IMR-90 (cell line): Measurements from ENCODE around the gene C19orf85. TPM values are rescaled to one million over a fixed set of nuclear protein-coding genes. Genes with fewer than 3 reads are reported as not detected.
A peak's percentile ranks its signal among the peaks of the same experiment; 100 is the strongest.

Source experiments
- ATAC-seq: fragments of 200-7000 bp; cut with Tn5 transposase; 2 replicates; pipeline ENCODE4 v1.9.1; 2020; ENCODE audit warnings: low read depth, mild to moderate bottlenecking, moderate library complexity
- BruUV-seq: library from RNA; stranded (reverse); fragments of 400-500 nt; replicated peaks from 2 replicates; lab custom pipeline; 2021; lab: Mats Ljungman, UMichigan
- CTCF ChIA-PET: fragments of 300-600 bp; formaldehyde crosslinking; extraction: SDS; loops from one replicate; lab custom pipeline; 2021; ENCODE audit warnings: antibody characterized with exemption; lab: Yijun Ruan, JAX
- POLR2A ChIA-PET: fragments of 300-600 bp; sonication (Branson Sonifier 250); formaldehyde crosslinking; loops from one replicate; lab custom pipeline; 2022; ENCODE audit warnings: antibody characterized with exemption; ENCODE audit not compliant: unreplicated experiment; lab: Charles Lee
- DNase-seq: peaks from one replicate; pipeline ENCODE4 v3.0.0; 2013
- H2AFZ ChIP-seq: replicated peaks from 2 replicates; pipeline ENCODE3; 2013; ENCODE audit warnings: low read length, mild to moderate bottlenecking; ENCODE audit not compliant: poor library complexity
- H2AK5ac ChIP-seq: 2 replicates; pipeline ENCODE4 v1.6.1; 2013; ENCODE audit warnings: low read depth, low read length, inconsistent platforms
- H2AK9ac ChIP-seq: replicated peaks from 2 replicates; pipeline ENCODE3; 2013; ENCODE audit warnings: mild to moderate bottlenecking, low read depth, low read length, moderate library complexity; ENCODE audit not compliant: poor library complexity
- H2BK120ac ChIP-seq: 2 replicates; pipeline ENCODE4 v1.6.1; 2013; ENCODE audit warnings: low read depth, low read length, inconsistent platforms
- H2BK15ac ChIP-seq: 3 replicates; pipeline ENCODE4 v1.6.1; 2013; ENCODE audit warnings: low read depth, low read length, inconsistent platforms
- H2BK20ac ChIP-seq: 2 replicates; pipeline ENCODE4 v1.6.1; 2013; ENCODE audit warnings: low read depth, mild to moderate bottlenecking, inconsistent platforms, low read length, moderate library complexity
- H2BK5ac ChIP-seq: 2 replicates; pipeline ENCODE4 v1.6.1; 2013; ENCODE audit warnings: mild to moderate bottlenecking, low read depth, low read length, inconsistent platforms; ENCODE audit not compliant: poor library complexity, severe bottlenecking
- H3K14ac ChIP-seq: replicated peaks from 2 replicates; pipeline ENCODE4 v1.6.1; 2013; ENCODE audit warnings: low read depth, low read length, inconsistent platforms
- H3K18ac ChIP-seq: 2 replicates; pipeline ENCODE4 v1.6.1; 2013; ENCODE audit warnings: low read depth, low read length, control low read depth
- H3K23ac ChIP-seq: 2 replicates; pipeline ENCODE4 v1.6.1; 2013; ENCODE audit warnings: low read depth, low read length, inconsistent platforms
- H3K27ac ChIP-seq: 2 replicates; pipeline ENCODE4 v1.5.1; 2013; ENCODE audit warnings: mild to moderate bottlenecking, control low read depth, low read length; ENCODE audit not compliant: insufficient read depth
- H3K27me3 ChIP-seq: 2 replicates; pipeline ENCODE4 v1.6.1; 2013; ENCODE audit warnings: low read length; ENCODE audit not compliant: control insufficient read depth, insufficient read depth
- H3K36me3 ChIP-seq: 2 replicates; pipeline ENCODE4 v1.6.1; 2013; ENCODE audit warnings: low read length, mixed read lengths; ENCODE audit not compliant: control insufficient read depth, insufficient read depth
- H3K4ac ChIP-seq: 2 replicates; pipeline ENCODE4 v1.6.1; 2013; ENCODE audit warnings: low read depth, low read length, inconsistent platforms
- H3K4me1 ChIP-seq: 2 replicates; pipeline ENCODE4 v1.6.1; 2013; ENCODE audit warnings: low read length, mixed read lengths; ENCODE audit not compliant: control insufficient read depth, insufficient read depth
- H3K4me2 ChIP-seq: 2 replicates; pipeline ENCODE4 v1.6.1; 2013; ENCODE audit warnings: low read depth, mild to moderate bottlenecking, control low read depth, low read length, moderate library complexity
- H3K4me3 ChIP-seq: 2 replicates; pipeline ENCODE4 v1.5.1; 2013; ENCODE audit warnings: low read depth, mild to moderate bottlenecking, control low read depth, low read length, moderate library complexity; ENCODE audit not compliant: insufficient read depth
- H3K56ac ChIP-seq: 2 replicates; pipeline ENCODE4 v1.6.1; 2013; ENCODE audit warnings: low read length, inconsistent platforms; ENCODE audit not compliant: insufficient read depth; ENCODE audit errors: extremely low read depth
- H3K79me1 ChIP-seq, 2 experiments: 2 replicates each; pipeline ENCODE4 v1.6.1; 2013; ENCODE audit warnings: low read length in 2 of 2, inconsistent platforms in 1 of 2, low read depth in 1 of 2
- H3K9ac ChIP-seq: 2 replicates; pipeline ENCODE4 v1.6.1; 2013; ENCODE audit warnings: low read depth, low read length, control low read depth
- H3K9me1 ChIP-seq: 2 replicates; pipeline ENCODE4 v1.6.1; 2013; ENCODE audit warnings: low read length, inconsistent platforms; ENCODE audit not compliant: insufficient read depth
- H3K9me3 ChIP-seq: 2 replicates; pipeline ENCODE4 v1.6.1; 2013; ENCODE audit warnings: low read length; ENCODE audit not compliant: control insufficient read depth, insufficient read depth
- H4K20me1 ChIP-seq: 2 replicates; pipeline ENCODE4 v1.6.1; 2013; ENCODE audit warnings: low read length, inconsistent platforms; ENCODE audit not compliant: insufficient read depth
- H4K5ac ChIP-seq: 2 replicates; pipeline ENCODE4 v1.6.1; 2013; ENCODE audit warnings: mild to moderate bottlenecking, low read depth, low read length, control low read depth
- H4K8ac ChIP-seq, 2 experiments: 2 replicates each; pipeline ENCODE4 v1.6.1; 2013; ENCODE audit warnings: low read depth in 2 of 2, low read length in 2 of 2, control low read depth in 1 of 2, inconsistent platforms in 1 of 2
- H4K91ac ChIP-seq: 2 replicates; pipeline ENCODE4 v1.6.1; 2013; ENCODE audit warnings: low read depth, low read length, inconsistent platforms; ENCODE audit not compliant: insufficient read depth
- BHLHE40 ChIP-seq: fragments of 150-350 bp; IDR thresholded peaks from 2 replicates; pipeline ENCODE4 v1.6.1; 2016; ENCODE audit warnings: mild to moderate bottlenecking, low read depth, low read length
- CHD1 ChIP-seq: IDR thresholded peaks from 2 replicates; pipeline ENCODE4 v1.6.1; 2012; ENCODE audit warnings: low read depth, low read length, improper control_type of control experiment
- CTCF ChIP-seq: conservative IDR thresholded peaks from 2 replicates; pipeline ENCODE4 v1.5.1; 2012; ENCODE audit warnings: mild to moderate bottlenecking, low read depth, low read length, improper control_type of control experiment
- ELK1 ChIP-seq: fragments of 150-350 bp; IDR thresholded peaks from 2 replicates; pipeline ENCODE4 v1.6.1; 2016; ENCODE audit warnings: low read depth, mild to moderate bottlenecking, low read length, moderate library complexity, borderline replicate concordance
- MAZ ChIP-seq: IDR thresholded peaks from 2 replicates; pipeline ENCODE4 v1.6.1; 2012; ENCODE audit warnings: low read depth, mild to moderate bottlenecking, low read length, improper control_type of control experiment, moderate library complexity, borderline replicate concordance
- RAD21 ChIP-seq: IDR thresholded peaks from 2 replicates; pipeline ENCODE4 v1.6.1; 2012; ENCODE audit warnings: low read length, improper control_type of control experiment
- RCOR1 ChIP-seq: IDR thresholded peaks from 2 replicates; pipeline ENCODE4 v1.6.1; 2012; ENCODE audit warnings: mild to moderate bottlenecking, low read length, improper control_type of control experiment; ENCODE audit not compliant: insufficient replicate concordance
- SMC3 ChIP-seq: fragments of 150-350 bp; IDR thresholded peaks from 2 replicates; pipeline ENCODE4 v1.6.1; 2016; ENCODE audit warnings: low read depth, mild to moderate bottlenecking, antibody characterized with exemption, low read length, moderate library complexity
- USF2 ChIP-seq: fragments of 150-350 bp; IDR thresholded peaks from 2 replicates; pipeline ENCODE4 v1.6.1; 2017; ENCODE audit warnings: mild to moderate bottlenecking, antibody characterized with exemption, low read length, low read depth
- WGBS, 2 experiments: methylation state at CpG; one replicate each; pipeline versions ENCODE4 v1.1.5 to v1.1.7; 2013; ENCODE audit warnings: missing lambda C conversion rate in 2 of 2; ENCODE audit not compliant: insufficient read length in 1 of 2; ENCODE audit errors: extremely low coverage in 2 of 2; 5-methylcytosine and 5-hydroxymethylcytosine counted together
- dilution Hi-C: fragments of 300-500 bp; cut with HindIII; formaldehyde crosslinking; loops from one replicate; pipeline ENCODE4 v1.14.3; 2018; ENCODE audit warnings: low sequenced_read_pairs; ENCODE audit not compliant: unreplicated experiment
- in situ Hi-C: fragments of 300-500 bp; cut with MboI; formaldehyde crosslinking; loops from 3 replicates; pipeline ENCODE4 v1.14.3; 2019; ENCODE audit warnings: low sequenced_read_pairs, inconsistent platforms, mixed read lengths
- intact Hi-C: fragments of 100-400 bp; cut with micrococcal nuclease; formaldehyde crosslinking; loops from 2 replicates; pipeline ENCODE4 v1.10.0; 2022
- polyA plus RNA-seq, 3 experiments: library from polyadenylated mRNA; depleted of rRNA; stranded (reverse); fragments of >200 nt; gene quantifications; 2 replicates each; pipeline ENCODE4 v1.2.3, GENCODE V29; 2012; ENCODE audit warnings: low replicate concordance in 1 of 3
- total RNA-seq: library from RNA; depleted of rRNA; stranded (reverse); fragments of >200 nt; gene quantifications from 2 replicates; pipeline ENCODE4 v1.2.3, GENCODE V29; 2012

C19orf85 gene
- total and polyA plus RNA-seq, 2 of the 4 experiments (the other 2 are of a cell fraction): not detected

GRCh38 chr19:55462722-55463121, 1.8 kb downstream of the C19orf85 start:
- Histone ChIP-seq H3K9me1 (0 out of 2 replicates have a peak, but pooled peaks cover 4% of the 10 kb centered on the region), H2AK5ac (peak overlapping the region; percentile 55; the same call in 1 of the 2 replicates), H2BK120ac (no peak overlapping the region), H3K4me3 (no peak overlapping the region), H3K79me1 (peaks cover 5 to 24% of the 10 kb centered on the region in 2 experiments; a peak in 3 of 4 replicates), H4K20me1 (peaks cover 4% of the 10 kb centered on the region; the same call in 1 of the 2 replicates), H4K91ac (no peak overlapping the region), H3K36me3 (no peaks in the 10 kb centered on the region), H2AK9ac (no peak overlapping the region), H3K14ac (no peak overlapping the region), H2BK20ac (no peak overlapping the region), H4K5ac (no peak overlapping the region), H3K27ac (no peak overlapping the region), H3K56ac (no peak overlapping the region), H3K9me3 (no peaks in the 10 kb centered on the region), H2BK15ac (no peak overlapping the region), H4K8ac (peak overlapping the region in 1 of 2 experiments; percentile 98; a peak in 1 of 4 replicates), H3K18ac (no peak overlapping the region), H2BK5ac (no peak overlapping the region), H3K4ac (no peak overlapping the region), H3K4me1 (peaks cover 7% of the 10 kb centered on the region), H3K27me3 (no peaks in the 10 kb centered on the region), H3K23ac (no peak overlapping the region), H3K4me2 (no peak overlapping the region), H2AFZ (no peak overlapping the region), H3K9ac (no peak overlapping the region)
- TF ChIP-seq ELK1 (no peak), RAD21 (no peak), SMC3 (no peak), BHLHE40 (no peak), CTCF (no peak), MAZ (no peak), CHD1 (no peak), USF2 (no peak), RCOR1 (no peak)
- ChIA-PET CTCF (no interaction called here), POLR2A (no interaction called here)
- DNase-seq (no peak), ATAC-seq (no peak)
- BruUV-seq: no TSS peak
- dilution Hi-C loops (no loop called here), in situ Hi-C loops (no loop called here), intact Hi-C loops (no loop called here)
- WGBS, 2 experiments: no CpG with 5 or more reads among the region's 11 CpGs
